Adipose tissue (tissue), 3 donors: ENCODE measurements around the gene PLAGL1. TPM values are rescaled to one million over a fixed set of nuclear protein-coding genes. Genes with fewer than 3 reads are reported as not detected.
"Not testable (repeated sequence)": the region's sequence is repeated elsewhere in the genome, so short reads cannot be mapped to it uniquely, and the experiment has no call there.

Experiments
- H3K27ac ChIP-seq: one replicate; pipeline ENCODE4 v1.5.1; 2013; ENCODE audit warnings: low read depth, low read length
- WGBS, 3 donors: extraction: QIAGEN DNeasy Blood & Tissue Kit; methylation state at CpG; one replicate each; pipeline ENCODE4 v1.1.7; 2013; 5-methylcytosine and 5-hydroxymethylcytosine counted together
- polyA plus RNA-seq, 3 donors: library from polyadenylated mRNA; stranded (reverse); fragments of 200-250 nt; gene quantifications; one replicate each; pipeline ENCODE4 v1.2.3, GENCODE V29; 2013
- donor health status: healthy with polysubstance abuse.
- donor health status: Bipolar disorder and iron deficiency.
- donor health status: healthy.

The PLAGL1 gene, protein sequence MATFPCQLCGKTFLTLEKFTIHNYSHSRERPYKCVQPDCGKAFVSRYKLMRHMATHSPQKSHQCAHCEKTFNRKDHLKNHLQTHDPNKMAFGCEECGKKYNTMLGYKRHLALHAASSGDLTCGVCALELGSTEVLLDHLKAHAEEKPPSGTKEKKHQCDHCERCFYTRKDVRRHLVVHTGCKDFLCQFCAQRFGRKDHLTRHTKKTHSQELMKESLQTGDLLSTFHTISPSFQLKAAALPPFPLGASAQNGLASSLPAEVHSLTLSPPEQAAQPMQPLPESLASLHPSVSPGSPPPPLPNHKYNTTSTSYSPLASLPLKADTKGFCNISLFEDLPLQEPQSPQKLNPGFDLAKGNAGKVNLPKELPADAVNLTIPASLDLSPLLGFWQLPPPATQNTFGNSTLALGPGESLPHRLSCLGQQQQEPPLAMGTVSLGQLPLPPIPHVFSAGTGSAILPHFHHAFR
- polyA plus RNA-seq, result 10 to 100 TPM; 11.2 to 23.1 (median 17.6) TPM

DNA sequence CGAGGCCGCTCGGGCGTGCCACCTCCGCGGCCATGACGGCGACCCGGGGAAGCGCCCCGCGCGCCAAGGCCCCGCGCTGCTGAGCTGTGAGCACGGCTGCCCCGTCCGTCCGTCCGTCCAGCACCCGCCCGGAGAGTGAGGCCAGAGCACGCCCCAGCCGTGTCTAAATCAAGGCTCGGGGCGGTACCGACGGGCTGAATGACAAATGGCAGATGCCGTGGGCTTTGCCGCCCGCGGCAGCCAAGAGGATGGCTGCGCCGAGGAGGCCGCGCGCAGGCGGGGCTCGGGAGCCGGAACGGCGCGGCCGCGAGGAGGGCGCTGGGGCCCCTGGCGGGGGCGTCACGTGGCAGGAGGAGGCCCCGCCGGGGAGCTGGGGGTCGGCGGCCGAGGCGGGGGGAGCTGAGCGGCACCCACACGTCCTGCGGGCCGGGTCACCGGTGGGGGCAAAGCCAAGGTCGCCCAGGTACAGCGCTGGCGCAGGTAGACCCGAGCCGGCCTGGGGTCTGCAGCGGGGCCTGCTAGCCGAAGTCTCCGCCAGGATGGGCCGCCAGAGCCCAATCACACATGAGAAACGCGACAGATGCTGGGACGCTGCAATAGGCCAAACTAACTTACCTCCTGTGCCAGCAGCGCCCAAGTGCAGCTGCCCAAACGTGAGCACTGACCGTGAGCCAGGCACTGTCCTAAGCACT lies at the start of gene PLAGL1:
TSS of gene PLAGL1 (minus strand) at position 140 of the 692 bp plus-strand sequence. CDS start 60,123 bp downstream, outside the sequence.
- 37 to 59% (median 53%) methylated on average over 66 to 75 of the region's 75 CpGs for WGBS, 3 donors
- peak within 1 kb of the TSS; percentile 66 for H3K27ac ChIP-seq

DNA sequence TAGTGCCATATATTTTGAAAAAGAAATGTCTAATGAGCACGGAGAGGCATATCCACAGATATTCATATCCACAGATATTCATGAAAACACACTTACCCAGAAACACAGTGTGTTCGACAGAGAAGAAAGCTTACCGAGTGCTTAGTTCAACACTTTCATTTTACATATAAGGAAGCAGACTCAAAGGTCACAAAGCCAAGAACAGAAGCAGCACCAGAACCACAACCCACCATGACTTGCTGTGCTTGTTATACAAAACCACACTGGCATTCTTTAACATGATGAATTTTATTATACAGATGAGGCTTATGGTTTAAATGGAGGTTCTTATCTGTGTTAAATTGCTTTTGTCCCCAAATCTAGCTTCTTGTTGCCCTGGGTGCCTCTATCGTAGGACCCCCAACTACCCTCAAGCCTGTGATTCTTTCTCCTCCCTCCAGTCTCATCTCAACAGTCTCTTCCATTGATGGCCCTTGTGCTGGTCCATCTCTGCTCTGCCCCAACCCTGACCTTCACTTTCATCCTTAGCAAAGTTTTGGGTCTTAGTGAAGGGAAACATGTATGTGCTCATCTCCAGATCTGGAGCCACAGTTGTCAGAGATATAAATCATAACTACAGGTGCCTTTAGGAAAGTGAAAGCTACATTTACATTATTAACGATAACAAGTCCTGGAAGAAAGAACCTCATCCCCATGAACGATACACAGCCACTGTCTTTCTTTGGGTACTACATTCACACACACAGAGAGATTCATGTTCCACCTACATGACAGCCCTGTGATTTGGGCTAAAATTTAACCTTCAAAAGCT lies 47.3 kb upstream of the PLAGL1 start:
- H3K27ac ChIP-seq, result no peak overlapping the region
- 47 to 77% (median 51%) methylated on average over 6 of the region's 6 CpGs for WGBS, 3 donors

DNA sequence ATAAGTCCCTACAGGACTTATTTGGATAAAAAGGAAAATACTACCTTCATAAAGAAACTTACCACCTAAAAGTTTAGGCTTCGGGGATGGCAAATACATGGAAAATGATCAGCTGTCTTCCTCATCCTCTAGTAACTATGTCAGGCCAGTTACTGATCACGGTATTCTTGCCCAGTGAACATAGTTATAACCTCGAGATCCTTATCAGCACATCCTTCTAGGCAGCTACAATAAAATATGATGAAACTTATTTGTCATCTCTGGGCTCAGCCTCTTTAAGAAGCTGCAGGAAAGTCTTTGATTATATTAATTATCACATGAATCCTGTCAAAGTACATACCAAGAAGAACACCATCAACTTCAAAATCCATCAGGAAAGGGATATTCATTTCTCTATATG lies 45.5 kb upstream of the PLAGL1 start:
- H3K27ac ChIP-seq, result no peak overlapping the region
- WGBS, 3 donors, result 64 to 78% (median 64%) methylated on average over 3 of the region's 3 CpGs

DNA sequence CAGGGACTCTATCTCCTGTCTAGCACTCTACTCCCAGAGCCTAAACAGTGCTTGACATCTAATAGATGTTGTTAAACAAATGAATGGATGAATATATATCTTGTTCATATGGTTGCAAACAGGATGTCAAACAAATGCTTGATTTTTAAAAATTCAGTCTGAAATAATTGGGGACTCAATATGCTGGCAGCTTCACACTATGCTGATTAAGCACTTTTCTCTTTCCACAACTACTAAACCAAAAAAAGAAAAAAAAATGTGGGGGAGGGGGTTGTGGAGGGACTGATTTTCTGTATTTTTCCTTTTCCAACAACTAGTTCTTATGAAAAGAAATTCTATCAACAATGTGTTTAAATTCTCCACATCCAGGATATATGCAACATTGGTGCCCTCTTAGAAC lies 44.4 kb upstream of the PLAGL1 start:
- H3K27ac ChIP-seq, result no peak overlapping the region

DNA sequence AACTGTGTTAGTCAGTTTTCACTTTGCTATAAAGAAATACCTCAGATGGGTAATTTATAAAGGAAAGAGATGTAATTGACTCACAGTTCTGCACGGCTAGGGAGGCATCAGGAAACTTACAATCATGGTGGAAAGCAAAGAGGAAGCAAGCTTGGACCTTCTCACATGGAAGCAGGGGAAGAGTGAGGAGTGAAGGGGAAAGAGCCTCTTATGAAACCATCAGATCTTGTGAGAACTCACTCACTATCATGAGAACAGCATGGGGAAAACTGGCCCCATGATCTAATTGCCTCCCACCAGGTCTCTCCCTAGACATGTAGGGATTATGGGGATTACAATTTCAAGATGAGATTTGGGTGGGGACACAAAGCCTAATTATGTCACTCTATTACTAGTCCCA lies 41.3 kb upstream of the PLAGL1 start:
- WGBS, 3 donors, result 54 to 62% (median 61%) methylated on average over 1 of the region's 1 CpG

DNA sequence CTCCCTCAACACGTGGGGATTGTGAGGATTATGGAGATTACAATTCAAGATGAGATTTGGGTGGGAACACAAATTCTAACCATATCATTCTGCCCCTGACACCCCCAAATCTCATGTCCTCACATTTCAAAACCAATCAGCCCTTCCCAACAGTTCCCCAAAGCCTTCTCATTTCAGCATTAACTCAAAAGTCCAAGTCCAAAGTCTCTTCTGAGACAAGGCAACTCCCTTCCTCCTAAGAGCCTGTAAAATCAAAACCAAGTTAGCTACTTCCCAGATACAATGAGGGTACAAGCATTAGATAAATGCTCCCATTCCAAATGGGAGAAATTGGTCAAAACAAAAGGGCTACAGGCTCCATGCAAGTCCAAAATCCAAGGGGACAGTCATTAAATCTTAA lies 39.6 kb upstream of the PLAGL1 start:
- no peak overlapping the region for H3K27ac ChIP-seq
- WGBS, 3 donors, result 67 to 81% (median 78%) methylated on average over 1 of the region's 1 CpG

More for the DNA sequence above, 41.3 kb upstream of the PLAGL1 start:
- no peak overlapping the region for H3K27ac ChIP-seq

DNA sequence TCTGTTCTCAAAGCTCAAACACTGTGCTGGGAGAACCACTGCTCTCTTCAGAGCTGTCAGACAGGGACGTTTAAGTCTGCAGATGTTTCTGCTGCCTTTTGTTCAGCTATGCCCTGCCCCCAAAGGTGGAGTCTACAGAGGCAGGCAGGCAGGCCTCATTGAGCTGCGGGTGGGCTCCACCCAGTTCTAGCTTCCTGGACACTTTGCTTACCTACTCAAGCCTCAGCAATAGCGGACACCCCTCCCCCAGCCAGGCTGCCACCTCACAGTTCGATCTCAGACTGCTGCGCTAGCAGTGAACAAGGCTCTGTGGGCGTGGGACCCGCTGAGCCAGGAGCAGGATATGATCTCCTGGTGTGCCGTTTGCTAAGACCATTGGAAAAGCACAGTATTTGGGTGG lies 38.6 kb upstream of the PLAGL1 start:
- H3K27ac ChIP-seq, result not testable (repeated sequence)
- WGBS, 3 donors, result 75 to 86% (median 84%) methylated on average over 8 of the region's 8 CpGs

DNA sequence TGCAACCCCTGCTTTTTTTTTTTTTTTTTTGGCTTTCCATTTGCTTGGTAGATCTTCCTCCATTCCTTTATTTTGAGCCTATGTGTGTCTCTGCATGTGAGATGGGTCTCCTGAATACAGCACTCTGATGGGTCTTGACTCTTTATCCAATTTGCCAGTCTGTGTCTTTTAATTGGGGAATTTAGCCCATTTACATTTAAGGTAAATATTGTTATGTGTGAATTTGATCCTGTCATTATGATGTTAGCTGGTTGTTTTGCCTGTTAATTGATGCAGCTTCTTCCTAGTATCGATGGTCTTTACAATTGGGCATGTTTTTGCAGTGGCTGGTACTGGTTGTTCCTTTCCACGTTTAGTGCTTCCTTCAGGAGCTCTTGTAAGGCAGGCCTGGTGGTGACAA lies 36.9 kb upstream of the PLAGL1 start:
- not testable (repeated sequence) for H3K27ac ChIP-seq
- WGBS, 3 donors, result 85 to 92% (median 85%) methylated on average over 2 of the region's 2 CpGs

DNA sequence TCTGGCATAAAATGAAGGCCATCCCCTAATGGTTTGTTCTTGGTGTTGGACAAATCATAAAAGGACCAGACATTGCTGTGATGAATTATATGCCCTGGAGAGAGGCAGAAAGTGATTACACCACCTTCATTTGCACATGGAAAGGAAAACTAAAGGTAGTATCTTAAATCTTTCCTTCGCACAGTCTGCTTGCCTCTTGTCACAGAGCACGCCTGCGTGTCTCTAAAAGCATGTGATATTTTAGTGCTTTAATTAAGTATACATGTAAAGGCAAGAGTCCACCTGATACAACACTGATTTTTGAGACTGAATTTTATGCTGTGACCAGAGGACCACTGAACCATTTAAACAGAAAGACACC lies 28.8 kb upstream of the PLAGL1 start:
- WGBS, 3 donors, result 62 to 93% (median 68%) methylated on average over 3 of the region's 3 CpGs
- H3K27ac ChIP-seq, result no peak overlapping the region

DNA sequence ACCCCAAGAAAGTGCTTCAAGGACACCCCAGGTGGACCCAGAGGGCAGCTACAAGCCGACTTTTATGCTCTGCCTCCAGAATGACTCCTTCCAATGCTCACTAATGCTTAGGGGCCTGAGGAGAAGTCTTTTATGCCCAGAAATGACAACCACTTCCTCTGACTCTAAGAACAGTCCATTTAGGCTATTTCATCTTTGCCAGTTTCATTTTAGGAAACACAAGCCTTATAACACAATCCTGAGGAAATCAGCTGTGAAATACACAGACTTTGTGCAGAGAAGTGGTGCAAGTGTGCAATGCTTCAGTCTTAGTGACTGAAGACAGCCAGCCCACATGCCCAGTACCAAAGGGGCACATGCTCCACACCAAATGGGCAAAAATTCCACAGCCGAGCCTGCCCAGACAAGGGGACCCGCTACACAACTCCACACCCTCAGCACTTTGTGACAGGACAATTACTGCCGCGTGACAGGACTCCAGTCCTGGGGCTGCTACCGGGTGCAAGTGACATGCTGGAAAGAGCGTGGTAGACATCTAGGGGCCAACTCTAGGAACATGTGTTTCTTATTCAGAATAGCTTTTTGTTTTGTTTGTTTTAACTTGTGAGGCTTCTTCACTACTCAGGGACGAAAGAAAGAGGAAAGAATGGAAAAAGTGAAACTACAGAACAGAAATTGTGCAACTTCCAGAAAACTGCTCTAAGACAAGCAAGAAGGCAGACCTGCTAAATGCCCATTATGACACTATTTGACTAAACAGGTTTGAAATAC lies 28.2 kb upstream of the PLAGL1 start:
- no peak overlapping the region for H3K27ac ChIP-seq
- 21 to 38% (median 34%) methylated on average over 8 of the region's 8 CpGs for WGBS, 3 donors

DNA sequence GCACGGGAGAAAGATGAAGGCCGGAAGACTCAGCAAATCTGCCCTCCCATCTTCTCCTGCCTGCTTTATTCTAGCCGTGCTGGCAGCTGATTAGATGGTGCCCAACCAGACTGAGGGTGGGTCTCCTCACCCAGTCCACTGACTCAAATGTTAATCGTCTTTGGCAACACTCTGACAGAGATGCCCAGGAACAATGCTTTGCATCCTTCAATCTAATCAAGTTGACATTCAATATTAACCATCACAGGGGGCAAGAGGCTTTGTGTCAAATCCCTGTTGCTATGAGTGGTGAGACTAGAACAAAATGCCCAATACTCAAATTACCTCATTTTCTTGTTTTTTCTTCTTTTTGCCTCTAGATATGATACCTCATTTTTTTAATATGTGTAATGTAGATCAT lies 27.4 kb upstream of the PLAGL1 start:
- H3K27ac ChIP-seq, result no peak overlapping the region
- 92 to 98% (median 93%) methylated on average over 4 of the region's 4 CpGs for WGBS, 3 donors

DNA sequence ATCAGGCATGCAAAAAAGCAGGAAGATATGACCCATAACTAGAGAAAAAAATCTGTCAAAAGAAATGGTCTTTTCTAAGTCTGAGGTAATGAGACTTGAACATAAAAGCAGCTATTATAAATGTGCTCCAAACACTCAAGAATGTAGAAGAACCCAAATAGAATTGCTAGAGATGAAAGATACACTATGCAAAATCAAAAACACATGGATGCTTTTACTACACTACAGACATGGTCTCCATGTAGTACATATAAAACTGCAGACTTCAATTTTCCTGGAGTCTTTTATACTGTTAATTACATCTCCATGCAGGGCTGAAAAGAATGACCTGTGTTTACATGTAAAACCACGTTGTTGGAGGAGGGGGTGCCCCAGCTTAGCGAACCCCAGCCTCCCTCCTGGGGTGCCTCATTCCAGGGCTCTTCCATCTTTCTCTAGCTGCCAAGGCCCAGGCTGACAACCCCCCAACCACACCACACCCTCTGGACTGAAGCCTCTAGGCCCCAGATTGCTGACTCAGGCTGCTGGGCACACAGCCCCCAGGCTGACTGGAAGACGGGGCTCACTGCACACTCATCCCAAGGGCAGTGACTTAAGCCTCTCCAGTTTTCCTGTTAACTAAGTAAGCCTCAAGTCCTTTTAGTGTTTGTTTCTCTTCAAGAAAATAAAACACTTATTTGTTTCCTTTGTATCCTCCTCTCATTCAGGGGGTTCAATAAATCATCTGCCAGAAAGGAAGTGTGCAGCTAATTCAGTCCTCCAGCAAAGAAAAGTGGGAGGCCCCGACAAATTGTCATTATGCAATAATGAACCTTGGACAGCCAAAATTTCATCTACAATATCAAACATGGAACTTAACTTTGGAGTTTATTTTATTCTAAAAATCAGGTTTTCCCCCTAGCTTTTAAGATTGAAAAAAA lies 26.0 kb upstream of the PLAGL1 start:
- no peak overlapping the region for H3K27ac ChIP-seq
- 21 to 63% (median 29%) methylated on average over 4 of the region's 4 CpGs for WGBS, 3 donors

DNA sequence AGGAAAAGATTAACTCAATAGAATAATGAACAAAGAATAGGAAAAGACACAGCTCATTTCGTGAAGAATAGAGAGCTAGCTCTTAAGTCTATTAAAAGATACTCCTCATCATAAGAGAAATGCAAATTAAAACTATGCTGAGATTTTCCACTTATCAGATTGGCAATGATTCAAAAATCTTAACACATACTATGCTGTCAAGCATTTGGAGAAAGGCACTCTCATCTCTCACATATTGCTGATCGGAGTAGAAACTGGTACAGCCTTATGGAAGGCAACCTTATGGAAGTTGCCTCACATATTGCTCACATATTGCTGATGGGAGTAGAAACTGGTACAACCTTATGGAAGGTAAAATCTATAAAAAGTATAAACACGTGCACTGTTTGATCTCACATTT lies 21.4 kb upstream of the PLAGL1 start:
- no peak overlapping the region for H3K27ac ChIP-seq
- WGBS, 3 donors, result 70 to 82% (median 73%) methylated on average over 3 of the region's 3 CpGs

DNA sequence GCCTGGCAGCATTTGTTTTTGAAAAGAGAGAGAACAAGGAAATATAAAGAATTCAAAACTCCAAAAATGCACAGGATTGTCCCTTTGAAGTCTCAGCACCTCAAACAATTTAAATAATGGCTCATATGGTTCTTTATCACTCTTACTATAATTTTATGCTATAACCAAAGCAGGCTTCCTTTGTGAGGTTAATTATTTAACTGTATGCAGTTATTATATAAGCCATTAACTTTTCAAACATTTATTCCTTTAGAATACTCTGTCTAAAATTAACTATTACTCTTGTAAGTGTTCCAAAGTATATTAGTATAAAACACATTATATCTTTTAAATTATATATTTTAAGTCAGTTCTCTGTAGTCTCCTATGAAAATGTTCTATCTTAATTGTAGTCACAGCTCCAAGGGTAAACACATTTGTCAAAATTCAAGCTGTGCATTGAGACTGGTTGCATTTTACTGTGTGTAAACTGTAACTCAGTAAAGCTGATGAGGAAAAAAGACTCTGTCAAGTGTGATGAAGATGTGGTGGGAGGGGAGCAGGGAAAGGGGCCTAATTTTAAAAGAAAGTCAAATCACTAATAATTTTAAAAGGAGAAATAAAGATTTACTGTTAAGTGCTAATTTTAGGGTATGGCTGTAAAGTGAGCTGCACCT lies 20.0 kb upstream of the PLAGL1 start:
- H3K27ac ChIP-seq, result no peak overlapping the region

DNA sequence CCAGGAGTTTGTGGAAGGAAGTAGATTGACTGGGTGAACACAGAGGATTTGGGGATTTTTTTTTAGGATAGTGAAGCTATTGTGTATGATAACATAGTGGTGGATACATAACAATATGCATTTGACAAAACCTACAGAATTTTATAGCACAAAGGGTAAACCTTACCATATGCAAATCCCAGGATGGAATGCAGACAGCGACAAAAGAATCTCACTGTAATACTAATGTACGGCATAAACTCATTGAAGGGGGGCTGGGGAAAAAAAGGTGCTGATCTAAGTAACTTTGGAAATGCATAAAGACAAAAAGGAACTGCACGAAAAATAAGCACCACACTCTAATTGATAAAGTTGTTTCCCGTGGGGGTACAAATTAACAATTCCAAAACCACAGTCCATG lies 15.2 kb upstream of the PLAGL1 start:
- WGBS, 3 donors, result 87 to 89% (median 88%) methylated on average over 4 of the region's 4 CpGs
- H3K27ac ChIP-seq, result no peak overlapping the region

DNA sequence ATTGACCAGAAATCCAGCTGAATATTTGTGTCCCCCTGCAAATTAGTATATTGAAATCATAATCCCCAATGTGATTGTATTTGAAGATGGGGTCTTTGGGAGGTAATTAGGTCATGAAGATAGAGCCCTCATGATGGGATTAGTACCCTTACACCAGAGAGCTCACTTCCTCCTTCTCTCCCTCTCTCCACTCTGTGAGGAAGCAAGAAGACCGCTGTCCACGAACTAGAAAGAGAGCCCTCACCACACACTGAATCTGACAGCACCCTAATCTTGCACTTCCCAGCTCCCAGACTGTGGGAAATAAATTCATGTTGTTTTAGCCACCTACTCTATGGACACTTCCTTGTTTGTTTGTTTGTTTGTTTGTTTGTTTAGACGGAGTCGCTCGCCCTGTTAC lies 11.9 kb upstream of the PLAGL1 start:
- H3K27ac ChIP-seq, result no peak overlapping the region
- WGBS, 3 donors, result 71 to 78% (median 75%) methylated on average over 5 of the region's 5 CpGs
